ENCODE measurements around the gene ELF5. TPM values are rescaled to one million over a fixed set of nuclear protein-coding genes. Genes with fewer than 3 reads are reported as not detected.

The ELF5 gene
- total and polyA plus RNA-seq, 2 donors (not counting 1 experiment from before 2014, with no cell fraction given): not detected

- Histone ChIP-seq H3K79me2 (ENCODE audit: control insufficient read depth, insufficient read depth, low read length) (no peaks in the 10 kb centered on the region), H3K4me1 (ENCODE audit: control insufficient read depth, extremely low read depth, insufficient read depth, low read length) (no peaks in the 10 kb centered on the region), H3K27ac (ENCODE audit: insufficient read depth, low read length) (no peak overlapping the region), H2AFZ (ENCODE audit: low read length) (no peak overlapping the region), H3K4me3 (replicated peaks in 1 of 4; ENCODE audit: control extremely low read depth in 1 of 4, insufficient read depth in 1 of 4, low read depth in 3 of 4, low read length in 4 of 4) (no peak overlapping the region), H4K20me1 (ENCODE audit: control insufficient read depth, extremely low read depth, insufficient read depth, low read length) (no peaks in the 10 kb centered on the region), H3K9ac (ENCODE audit: insufficient read depth, low read length) (no peak overlapping the region), H3K9me3 (ENCODE audit: control insufficient read depth, insufficient read depth, low read depth, low read length) (no peaks in the 10 kb centered on the region), H3K4me2 (ENCODE audit: extremely low read depth, insufficient read depth, low read length) (no peak overlapping the region), H3K27me3 (ENCODE audit: control insufficient read depth, insufficient read depth, low read length) (no peaks in the 10 kb centered on the region), H3K36me3 (ENCODE audit: control insufficient read depth, insufficient read depth, low read length) (peaks cover 9% of the 10 kb centered on the region)
- DNase-seq (ENCODE audit: low read depth in 2 of 2): no peak
- TF ChIP-seq CTCF (conservative IDR thresholded peaks at IDR 0.05 in 1 of 2, IDR thresholded peaks at IDR 0.05 in 1 of 2; ENCODE audit: low read depth in 1 of 2, low read length in 2 of 2) (no peak), EZH2 (IDR thresholded peaks at IDR 0.05; ENCODE audit: low read length, missing control alignments) (no peak)
These were observed 52.4 kb downstream of the ELF5 start for GRCh38 chr11:34461215-34461614.

DNA sequence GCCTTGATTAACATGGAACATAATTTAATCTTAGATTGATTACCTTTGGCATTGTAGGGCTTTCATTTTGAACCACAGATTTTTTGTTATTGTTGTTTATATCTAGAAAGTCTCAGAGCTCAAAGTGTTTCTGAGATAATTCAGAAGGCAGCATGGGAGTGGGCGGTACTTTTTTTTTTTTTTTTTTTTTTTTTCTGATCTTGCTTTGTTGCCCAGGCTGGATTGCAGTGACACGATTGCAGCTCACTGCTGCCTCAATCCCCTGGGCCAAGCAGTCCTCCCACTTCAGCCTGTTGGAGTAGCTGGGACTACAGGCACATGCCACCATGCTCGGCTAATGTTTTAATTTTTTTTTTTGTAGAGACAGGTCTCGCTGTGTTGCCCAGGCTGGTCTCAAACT lies 53.3 kb downstream of the ELF5 start:
- no peaks in the 10 kb centered on the region for H4K20me1 ChIP-seq (ENCODE audit: control insufficient read depth, extremely low read depth, insufficient read depth, low read length)
- TF ChIP-seq CTCF (conservative IDR thresholded peaks at IDR 0.05 in 1 of 2, IDR thresholded peaks at IDR 0.05 in 1 of 2; ENCODE audit: low read depth in 1 of 2, low read length in 2 of 2) (no peak), EZH2 (IDR thresholded peaks at IDR 0.05; ENCODE audit: low read length, missing control alignments) (no peak)
- H3K4me1 ChIP-seq (ENCODE audit: control insufficient read depth, extremely low read depth, insufficient read depth, low read length): no peaks in the 10 kb centered on the region
- H3K79me2 ChIP-seq (ENCODE audit: control insufficient read depth, insufficient read depth, low read length): no peaks in the 10 kb centered on the region
- H2AFZ ChIP-seq (ENCODE audit: low read length): no peak overlapping the region
- no peak overlapping the region for H3K4me2 ChIP-seq (ENCODE audit: extremely low read depth, insufficient read depth, low read length)
- H3K27ac ChIP-seq (ENCODE audit: insufficient read depth, low read length): no peak overlapping the region
- no peaks in the 10 kb centered on the region for H3K27me3 ChIP-seq (ENCODE audit: control insufficient read depth, insufficient read depth, low read length)
- no peak for DNase-seq (ENCODE audit: low read depth in 2 of 2)
- no peak overlapping the region for H3K9ac ChIP-seq (ENCODE audit: insufficient read depth, low read length)
- no peak overlapping the region for H3K4me3 ChIP-seq (replicated peaks in 1 of 4; ENCODE audit: control extremely low read depth in 1 of 4, insufficient read depth in 1 of 4, low read depth in 3 of 4, low read length in 4 of 4)
- H3K36me3 ChIP-seq (ENCODE audit: control insufficient read depth, insufficient read depth, low read length): peaks cover 7% of the 10 kb centered on the region
- H3K9me3 ChIP-seq (ENCODE audit: control insufficient read depth, insufficient read depth, low read depth, low read length): no peaks in the 10 kb centered on the region

GRCh38 chr11:34459507-34460162 lies 54.0 kb downstream of the ELF5 start:
- Histone ChIP-seq H4K20me1 (ENCODE audit: control insufficient read depth, extremely low read depth, insufficient read depth, low read length) (no peaks in the 10 kb centered on the region), H3K27me3 (ENCODE audit: control insufficient read depth, insufficient read depth, low read length) (no peaks in the 10 kb centered on the region), H3K9me3 (ENCODE audit: control insufficient read depth, insufficient read depth, low read depth, low read length) (no peaks in the 10 kb centered on the region), H3K4me3 (replicated peaks in 1 of 4; ENCODE audit: control extremely low read depth in 1 of 4, insufficient read depth in 1 of 4, low read depth in 3 of 4, low read length in 4 of 4) (no peak overlapping the region), H3K4me2 (ENCODE audit: extremely low read depth, insufficient read depth, low read length) (no peak overlapping the region), H3K4me1 (ENCODE audit: control insufficient read depth, extremely low read depth, insufficient read depth, low read length) (no peaks in the 10 kb centered on the region), H2AFZ (ENCODE audit: low read length) (no peak overlapping the region), H3K79me2 (ENCODE audit: control insufficient read depth, insufficient read depth, low read length) (no peaks in the 10 kb centered on the region), H3K36me3 (ENCODE audit: control insufficient read depth, insufficient read depth, low read length) (peaks cover 7% of the 10 kb centered on the region), H3K9ac (ENCODE audit: insufficient read depth, low read length) (no peak overlapping the region), H3K27ac (ENCODE audit: insufficient read depth, low read length) (no peak overlapping the region)
- TF ChIP-seq EZH2 (IDR thresholded peaks at IDR 0.05; ENCODE audit: low read length, missing control alignments): no peak
- TF ChIP-seq CTCF (conservative IDR thresholded peaks at IDR 0.05 in 1 of 2, IDR thresholded peaks at IDR 0.05 in 1 of 2; ENCODE audit: low read depth in 1 of 2, low read length in 2 of 2): no peak
- DNase-seq (ENCODE audit: low read depth in 2 of 2): no peak
